ENCODE results near the gene VASH2. TPM values are rescaled to one million over a fixed set of nuclear protein-coding genes. Genes with fewer than 3 reads are reported as not detected.

Gene VASH2
- total and polyA plus RNA-seq, 2 of the 4 experiments (the other 2 are of a cell fraction), result 0.90 to 1.2 TPM

DNA sequence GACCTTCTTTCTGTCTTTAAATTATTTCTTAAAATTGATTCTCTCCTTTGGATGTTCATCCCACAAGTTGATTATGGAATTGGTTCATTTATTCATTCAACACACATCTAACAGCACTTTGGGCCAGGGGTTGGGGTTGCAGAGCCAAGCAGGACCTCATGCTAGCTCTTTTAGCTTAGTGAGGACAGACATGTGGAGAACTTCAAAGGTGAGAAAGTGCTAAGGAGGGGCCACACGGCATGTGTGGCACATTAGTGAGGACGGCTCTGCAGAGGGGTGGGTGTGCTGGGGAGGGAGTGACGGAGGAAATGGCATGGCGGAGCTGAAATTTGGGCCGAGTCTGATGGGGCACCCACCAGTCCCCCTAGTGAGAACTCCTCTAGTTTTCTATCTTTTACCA is 32.5 kb upstream of the VASH2 start:
- no peak overlapping the region for H2BK20ac ChIP-seq (ENCODE audit: low read depth, low read length)
- no peak overlapping the region for H2AK5ac ChIP-seq (ENCODE audit: low read depth, low read length)
- H2AFZ ChIP-seq (replicated peaks; ENCODE audit: low read length, poor library complexity), result no peak overlapping the region
- H3K36me3 ChIP-seq (ENCODE audit: control insufficient read depth, insufficient read depth, low read length), result no peaks in the 10 kb centered on the region
- POLR2A ChIA-PET (ENCODE audit: unreplicated experiment), result no interaction called here
- intact Hi-C loops (cut with micrococcal nuclease), result no loop called here
- H3K23ac ChIP-seq (ENCODE audit: low read depth, low read length), result no peak overlapping the region
- H2BK120ac ChIP-seq (ENCODE audit: low read depth, low read length), result no peak overlapping the region
- in situ Hi-C loops (cut with MboI; ENCODE audit: low sequenced_read_pairs), result no loop called here
- H3K9ac ChIP-seq (ENCODE audit: low read depth, low read length), result no peak overlapping the region
- no peak overlapping the region for H4K91ac ChIP-seq (ENCODE audit: insufficient read depth, low read depth, low read length)
- no peak overlapping the region for H3K4me3 ChIP-seq (ENCODE audit: insufficient read depth, low read depth, low read length)
- peaks cover 9% of the 10 kb centered on the region; the same call in 1 of the 2 replicates for H3K4me1 ChIP-seq (ENCODE audit: control insufficient read depth, insufficient read depth, low read length)
- no peak overlapping the region for H3K4me2 ChIP-seq (ENCODE audit: low read depth, low read length)
- CTCF ChIA-PET, result no interaction called here
- peaks cover 25% of the 10 kb centered on the region for H3K27me3 ChIP-seq (ENCODE audit: control insufficient read depth, insufficient read depth, low read length)
- H4K20me1 ChIP-seq (ENCODE audit: insufficient read depth, low read length), result no peaks in the 10 kb centered on the region
- H3K9me3 ChIP-seq (ENCODE audit: control insufficient read depth, insufficient read depth, low read length), result no peaks in the 10 kb centered on the region
- H2BK15ac ChIP-seq (ENCODE audit: low read depth, low read length), result no peak overlapping the region
- no peak overlapping the region for H2BK5ac ChIP-seq (ENCODE audit: low read depth, low read length, poor library complexity, severe bottlenecking)
- H3K9me1 ChIP-seq (ENCODE audit: insufficient read depth, low read length), result peaks cover 6% of the 10 kb centered on the region; the same call in 1 of the 2 replicates
- no peak overlapping the region for H3K18ac ChIP-seq (ENCODE audit: low read depth, low read length)
- H3K14ac ChIP-seq (replicated peaks; ENCODE audit: low read depth, low read length), result no peak overlapping the region
- no peak for DNase-seq
- H2AK9ac ChIP-seq (replicated peaks; ENCODE audit: low read depth, low read length, poor library complexity), result no peak overlapping the region
- no peak overlapping the region for H4K8ac ChIP-seq (ENCODE audit: low read depth in 2 of 2, low read length in 2 of 2)
- no TSS peak for BruUV-seq (replicated peaks)
- TF ChIP-seq POLR2A (IDR thresholded peaks at IDR 0.05; ENCODE audit: low read depth, low read length) (no peak), BHLHE40 (IDR thresholded peaks at IDR 0.05; ENCODE audit: low read depth, low read length) (no peak), CHD1 (IDR thresholded peaks at IDR 0.05; ENCODE audit: low read depth, low read length) (no peak), MXI1 (IDR thresholded peaks at IDR 0.05; ENCODE audit: borderline replicate concordance, low read depth, low read length) (no peak), FOS (IDR thresholded peaks at IDR 0.05; ENCODE audit: low read depth, low read length) (no peak)
- TF ChIP-seq, protein P1, sequence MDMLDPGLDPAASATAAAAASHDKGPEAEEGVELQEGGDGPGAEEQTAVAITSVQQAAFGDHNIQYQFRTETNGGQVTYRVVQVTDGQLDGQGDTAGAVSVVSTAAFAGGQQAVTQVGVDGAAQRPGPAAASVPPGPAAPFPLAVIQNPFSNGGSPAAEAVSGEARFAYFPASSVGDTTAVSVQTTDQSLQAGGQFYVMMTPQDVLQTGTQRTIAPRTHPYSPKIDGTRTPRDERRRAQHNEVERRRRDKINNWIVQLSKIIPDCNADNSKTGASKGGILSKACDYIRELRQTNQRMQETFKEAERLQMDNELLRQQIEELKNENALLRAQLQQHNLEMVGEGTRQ (IDR thresholded peaks at IDR 0.05; ENCODE audit: low read depth, low read length), result no peak
- H3K79me1 ChIP-seq (ENCODE audit: low read depth in 1 of 2, low read length in 2 of 2), result no peaks in the 10 kb centered on the region
- no peak overlapping the region for H3K4ac ChIP-seq (ENCODE audit: low read depth, low read length)
- dilution Hi-C loops (cut with HindIII; ENCODE audit: low sequenced_read_pairs, unreplicated experiment), result no loop called here
- no peak overlapping the region for H3K56ac ChIP-seq (ENCODE audit: extremely low read depth, insufficient read depth, low read length)
- H3K27ac ChIP-seq (ENCODE audit: insufficient read depth, low read length), result no peak overlapping the region
- no peak for ATAC-seq (ENCODE audit: low read depth)
- no peak overlapping the region for H4K5ac ChIP-seq (ENCODE audit: low read depth, low read length)
- WGBS, 2 experiments (ENCODE audit: extremely low coverage in 2 of 2, insufficient read length in 1 of 2), result no CpG with 5 or more reads among the region's 5 CpGs
